GM18505 (cell line): ENCODE data around the gene RIMKLB.
"Not testable (repeated sequence)": the region's sequence is repeated elsewhere in the genome, so short reads cannot be mapped to it uniquely, and the experiment has no call there.

Experiments
- ATAC-seq: cut with Tn5 transposase; IDR thresholded peaks from one replicate; pipeline ENCODE4 v1.9.1; 2021; ENCODE audit not compliant: unreplicated experiment
- POLR2A ChIP-seq: IDR thresholded peaks from 4 replicates; pipeline ENCODE4 v1.6.1; 2011; ENCODE audit warnings: borderline replicate concordance; ENCODE audit not compliant: insufficient read depth, insufficient read length; ENCODE audit errors: extremely low read depth

The RIMKLB gene

DNA sequence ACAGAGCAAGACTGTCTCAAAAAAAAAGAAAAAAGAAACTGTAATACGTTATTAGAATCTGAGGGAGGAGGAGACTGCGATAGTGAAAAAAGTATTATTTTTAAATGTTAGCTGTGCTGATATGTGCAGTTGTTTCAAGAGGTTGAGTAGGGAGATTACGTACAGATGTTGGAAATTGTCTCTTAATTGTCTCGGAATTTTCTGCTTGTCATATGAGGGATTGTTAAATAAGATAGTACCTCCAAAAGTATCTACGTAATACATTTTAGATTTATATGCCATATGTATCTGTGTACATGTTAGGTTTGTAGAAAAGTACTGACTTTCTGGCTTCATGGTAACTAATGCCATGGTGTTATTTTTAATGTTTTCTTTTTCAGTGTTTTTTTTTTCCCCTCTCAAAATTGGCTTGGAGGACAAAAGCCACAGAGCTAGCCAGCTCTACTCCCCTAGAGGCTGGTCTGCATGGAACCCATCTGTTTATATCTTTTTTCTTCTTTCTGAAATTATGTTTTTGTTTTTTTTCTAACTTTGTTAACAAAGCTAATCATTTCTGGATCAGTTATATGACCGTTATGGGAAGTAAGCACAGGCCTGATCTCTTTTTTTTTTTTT, 3.4 kb downstream of the RIMKLB start:
- ATAC-seq = no peak
- no peak for TF ChIP-seq POLR2A

DNA sequence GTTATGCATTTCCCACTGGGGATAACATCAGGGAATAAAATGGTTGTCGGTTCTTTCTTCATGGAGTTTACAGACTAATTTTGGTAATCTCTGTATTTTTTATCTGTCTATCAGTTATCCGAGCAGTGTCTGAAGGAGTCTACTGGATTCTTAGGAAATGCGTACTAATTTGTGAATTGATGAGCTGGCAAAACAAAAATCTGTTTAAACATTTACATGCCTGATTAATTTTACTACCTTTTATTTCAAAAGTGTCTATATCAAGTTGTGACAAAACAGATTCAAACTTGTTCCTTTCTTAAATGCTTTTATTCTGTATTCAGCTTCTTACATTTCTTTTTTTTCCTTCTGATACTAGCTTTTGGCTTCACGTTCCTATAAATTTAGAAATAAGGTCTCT, 4.4 kb downstream of the RIMKLB start:
- no peak for TF ChIP-seq POLR2A
- ATAC-seq = no peak

DNA sequence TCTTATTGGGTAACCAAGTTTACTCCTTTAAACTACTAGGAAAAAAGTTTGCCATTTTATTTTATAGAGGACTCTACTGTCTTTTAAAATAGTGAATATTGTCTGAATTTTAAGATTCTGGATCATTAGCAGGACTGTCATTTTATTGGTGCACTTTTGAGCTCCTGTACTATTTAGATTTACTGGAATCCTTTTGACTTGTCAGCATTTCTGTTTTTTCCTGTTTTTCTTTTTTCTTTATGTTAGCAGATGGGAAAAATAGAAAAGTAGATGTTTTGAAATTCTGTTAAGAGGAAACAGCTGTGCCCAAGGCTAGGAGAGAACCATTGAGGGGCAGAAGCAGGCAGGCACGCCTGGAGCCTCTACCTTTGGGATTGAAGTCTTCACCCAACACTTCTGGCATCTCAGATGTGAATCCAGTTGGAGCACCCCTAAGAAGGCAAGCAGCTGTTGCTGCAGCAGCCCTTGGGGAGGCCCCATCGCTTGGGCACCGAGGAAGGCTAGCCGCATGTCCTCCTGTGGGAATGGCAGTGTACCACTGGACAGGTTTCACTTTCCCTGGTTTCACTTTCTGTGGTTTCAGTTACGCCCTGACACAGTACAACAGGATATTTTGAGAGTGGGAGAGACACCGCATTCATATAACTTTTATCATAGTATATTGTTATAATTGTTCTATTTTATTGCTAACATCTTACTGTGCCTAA, 11.5 kb downstream of the RIMKLB start:
- TF ChIP-seq POLR2A = no peak
- no peak for ATAC-seq

- TF ChIP-seq POLR2A = no peak
- ATAC-seq = no peak
Observed at GRCh38 chr12:8712572-8712971, 14.8 kb downstream of the RIMKLB start.

DNA sequence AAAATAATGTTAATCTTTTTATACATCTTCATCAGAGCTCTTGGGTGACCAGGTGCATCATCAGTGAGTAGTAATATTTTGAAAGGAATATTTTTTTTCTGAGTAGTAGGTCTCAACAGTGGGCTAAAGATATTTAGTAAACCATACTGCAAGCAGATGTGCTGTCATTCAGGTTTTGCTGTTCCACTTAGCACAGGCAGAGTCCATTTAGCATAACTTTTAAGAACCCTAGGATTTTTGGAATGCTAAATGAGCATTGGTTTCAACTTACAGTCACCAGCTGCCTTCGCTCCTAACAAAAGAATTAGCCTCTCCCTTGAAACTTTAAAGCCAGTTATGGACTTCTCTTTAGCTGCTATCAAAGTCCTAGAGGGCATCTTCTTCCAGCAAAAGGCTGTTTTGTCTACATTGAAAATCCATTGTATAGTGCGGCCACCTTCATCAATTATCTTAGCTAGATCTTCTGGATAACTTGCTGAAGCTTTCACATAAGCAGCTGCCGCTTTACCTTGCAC, 24.6 kb downstream of the RIMKLB start:
- no peak for ATAC-seq
- no peak for TF ChIP-seq POLR2A

DNA sequence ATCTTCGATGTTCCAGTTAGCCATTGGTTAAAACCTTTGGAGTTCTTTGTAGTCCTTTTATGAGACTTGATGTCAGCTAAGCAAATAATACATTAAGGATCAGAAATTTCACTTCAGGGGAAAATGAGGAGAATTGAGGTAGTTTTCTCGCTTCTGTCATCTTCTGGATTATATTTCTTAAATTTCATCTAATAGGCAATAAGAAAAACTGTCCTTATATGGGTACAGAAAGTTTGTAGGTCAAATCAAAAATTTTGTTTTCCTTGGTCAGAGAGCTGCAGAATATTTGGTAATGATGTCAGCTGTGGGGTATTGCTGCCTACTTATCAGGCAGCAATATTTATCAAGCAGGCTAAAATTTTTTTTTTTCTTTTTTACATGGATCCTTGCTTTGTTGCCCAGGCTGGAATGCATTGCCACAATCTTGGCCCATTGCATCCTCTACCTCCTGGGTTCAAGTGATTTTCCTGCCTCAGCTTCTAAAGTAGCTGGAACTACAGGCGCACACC, 37.1 kb downstream of the RIMKLB start:
- no peak for ATAC-seq
- TF ChIP-seq POLR2A = no peak

- no peak for ATAC-seq
- no peak for TF ChIP-seq POLR2A
Observed at GRCh38 chr12:8742501-8742900, 44.7 kb downstream of the RIMKLB start.

- not testable (repeated sequence) for ATAC-seq
Observed at GRCh38 chr12:8743121-8743520, 45.3 kb downstream of the RIMKLB start.

- not testable (repeated sequence) for ATAC-seq
Observed at GRCh38 chr12:8745631-8746030, 47.8 kb downstream of the RIMKLB start.

- TF ChIP-seq POLR2A = no peak
- no peak for ATAC-seq
Observed at GRCh38 chr12:8746046-8746445, 48.3 kb downstream of the RIMKLB start.

GRCh38 chr12:8760076-8760475, 62.3 kb downstream of the RIMKLB start:
- not testable (repeated sequence) for ATAC-seq

DNA sequence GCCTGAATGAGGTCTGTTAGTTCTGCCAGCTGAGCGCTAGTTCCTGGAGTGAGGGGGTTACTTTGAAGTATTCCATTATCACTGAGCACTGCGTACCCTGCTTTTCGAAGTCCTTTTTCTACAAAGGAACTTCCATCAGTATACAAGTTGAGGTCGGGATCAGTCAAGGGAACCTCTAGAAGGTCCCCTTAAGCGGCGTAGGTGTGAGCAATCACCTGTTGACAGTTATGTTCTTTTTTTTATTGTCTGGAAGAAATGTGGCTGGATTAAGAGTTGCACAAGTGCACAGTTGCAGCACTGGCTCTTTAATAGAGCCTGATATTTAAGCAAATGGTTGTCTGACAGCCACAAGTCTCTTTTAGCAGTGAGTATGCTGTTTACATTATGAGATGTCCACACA, 64.9 kb downstream of the RIMKLB start:
- ATAC-seq = not testable (repeated sequence)

GRCh38 chr12:8766121-8766520, 68.3 kb downstream of the RIMKLB start:
- ATAC-seq = not testable (repeated sequence)

DNA sequence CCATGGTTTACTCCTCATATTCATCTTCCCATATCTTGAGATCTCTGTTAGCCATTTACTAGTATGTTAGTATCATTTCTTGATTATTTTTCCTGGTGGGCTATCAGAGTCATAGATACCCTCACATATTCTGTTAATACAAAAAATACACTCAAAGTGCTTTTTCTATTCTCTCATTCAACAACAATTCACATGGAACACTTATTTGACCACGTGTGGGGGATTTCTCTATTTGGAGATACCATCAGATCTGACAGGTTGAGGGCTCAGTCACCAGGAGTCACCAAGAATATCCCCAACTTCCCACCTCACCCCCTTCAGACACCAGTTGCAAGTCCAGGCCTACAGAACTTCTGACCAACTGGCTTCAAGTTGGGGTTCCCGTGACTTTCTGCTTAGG, 72.7 kb downstream of the RIMKLB start:
- TF ChIP-seq POLR2A = no peak
- no peak for ATAC-seq

DNA sequence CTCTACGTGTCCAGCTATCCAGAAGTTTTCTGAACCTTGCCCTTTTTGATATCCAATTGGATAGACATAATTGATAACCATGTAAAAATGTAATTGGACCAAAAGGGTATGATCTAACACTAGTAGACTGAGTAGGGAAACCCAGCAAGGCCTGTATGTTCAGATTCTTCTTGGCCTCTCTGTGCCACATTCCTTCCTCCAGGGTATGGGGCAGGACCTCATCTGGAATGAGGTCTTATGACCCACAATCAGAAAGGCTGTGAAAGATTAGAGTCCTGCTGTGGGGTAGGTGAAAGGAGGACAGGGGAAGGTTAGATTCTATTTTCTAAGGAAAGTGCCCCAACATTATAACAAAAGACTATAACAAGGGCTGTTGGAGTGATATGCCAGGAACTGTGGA, 73.3 kb downstream of the RIMKLB start:
- TF ChIP-seq POLR2A = no peak
- ATAC-seq = no peak

DNA sequence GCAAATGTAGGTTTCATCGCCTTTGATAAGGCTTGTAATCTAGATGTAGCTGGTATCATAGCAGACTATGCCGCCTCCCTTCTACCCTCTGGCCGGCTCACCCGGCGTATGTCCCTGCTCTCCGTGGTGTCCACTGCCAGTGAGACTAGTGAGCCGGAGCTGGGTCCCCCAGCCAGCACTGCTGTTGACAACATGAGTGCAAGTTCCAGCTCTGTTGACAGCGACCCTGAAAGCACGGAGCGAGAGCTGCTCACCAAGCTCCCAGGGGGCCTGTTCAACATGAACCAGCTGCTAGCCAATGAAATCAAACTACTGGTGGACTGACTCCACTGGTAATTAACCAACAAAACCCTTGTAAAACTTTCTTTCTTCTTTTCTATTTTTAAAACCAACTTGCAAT, 75.7 kb downstream of the RIMKLB start:
- TF ChIP-seq POLR2A = no peak
- ATAC-seq = no peak
